Endothelial cell of umbilical vein (primary cell): ENCODE measurements around the gene FOXO1. TPM values are rescaled to one million over a fixed set of nuclear protein-coding genes. Genes with fewer than 3 reads are reported as not detected.

Experiments
- BruUV-seq: library from RNA; stranded (reverse); fragments of 400-500 nt; replicated peaks from 2 replicates; lab custom pipeline; 2021; lab: Mats Ljungman, UMichigan
- CTCF ChIA-PET: fragments of 300-600, 350-600 bp; sonication (Branson Sonifier 250); formaldehyde crosslinking; loops from one replicate; lab custom pipeline; 2021; ENCODE audit warnings: antibody characterized with exemption, inconsistent platforms; lab: Charles Lee
- POLR2A ChIA-PET: fragments of 300-600, 350-600 bp; sonication (Branson Sonifier 250); formaldehyde crosslinking; loops from one replicate; lab custom pipeline; 2021; ENCODE audit warnings: antibody characterized with exemption, inconsistent platforms; lab: Charles Lee
- DNase-seq: peaks from one replicate; pipeline ENCODE4 v3.0.0-alpha.2; 2011; ENCODE audit warnings: low read depth, low spot score
- FAIRE-seq: peaks from 2 replicates; lab custom pipeline; 2011; peaks lifted over from hg19 to GRCh38; lab: Jason Lieb, UNC
- H2AFZ ChIP-seq: 2 replicates; pipeline ENCODE4 v1.6.0; 2012; ENCODE audit warnings: low read depth, low read length, control low read depth, inconsistent platforms
- H3K27ac ChIP-seq: 2 replicates; pipeline ENCODE4 v1.5.1; 2011; ENCODE audit warnings: low read depth, mild to moderate bottlenecking, control low read depth, low read length, moderate library complexity; ENCODE audit not compliant: insufficient read depth
- H3K27me3 ChIP-seq, 2 experiments: 2 replicates each; pipeline versions ENCODE4 v1.6.0 to v1.6.1; 2011; ENCODE audit warnings: low read length in 2 of 2, mixed read lengths in 1 of 2; ENCODE audit not compliant: control insufficient read depth in 2 of 2, insufficient read depth in 2 of 2
- H3K36me3 ChIP-seq, 2 experiments: 2 replicates in 1 of 2; 3 replicates in 1 of 2; pipeline ENCODE4 v1.5.1; 2011; ENCODE audit warnings: low read length in 2 of 2, mild to moderate bottlenecking in 1 of 2, moderate library complexity in 1 of 2; ENCODE audit not compliant: control insufficient read depth in 2 of 2, insufficient read depth in 2 of 2; ENCODE audit errors: extremely low read depth in 1 of 2
- H3K4me1 ChIP-seq: 3 replicates; pipeline ENCODE4 v1.5.1; 2011; ENCODE audit warnings: mild to moderate bottlenecking, low read length; ENCODE audit not compliant: control insufficient read depth, insufficient read depth; ENCODE audit errors: extremely low read depth
- H3K4me2 ChIP-seq: 2 replicates; pipeline ENCODE4 v1.6.1; 2011; ENCODE audit warnings: low read length, control low read depth, mixed read lengths; ENCODE audit not compliant: insufficient read depth
- H3K4me3 ChIP-seq, 3 experiments: fragments of 200-600 bp in 1 of 3; sonication (generic), shearing (Covaris generic) in 1 of 3; replicated peaks in 1 of 3; 2 replicates each; pipeline ENCODE4 v1.5.1; 2011 to 2016; ENCODE audit warnings: control low read depth in 3 of 3, low read length in 3 of 3, mild to moderate bottlenecking in 2 of 3, inconsistent platforms in 1 of 3, low read depth in 1 of 3, moderate library complexity in 1 of 3; ENCODE audit not compliant: insufficient read depth in 1 of 3
- H3K79me2 ChIP-seq: 2 replicates; pipeline ENCODE4 v1.6.0; 2012; ENCODE audit warnings: low read length, inconsistent platforms; ENCODE audit not compliant: control insufficient read depth, insufficient read depth
- H3K9ac ChIP-seq: replicated peaks from 2 replicates; pipeline ENCODE3; 2011; ENCODE audit warnings: low read length, control low read depth; ENCODE audit not compliant: insufficient read depth; ENCODE audit errors: extremely low read depth
- H3K9me1 ChIP-seq: replicated peaks from 3 replicates; pipeline ENCODE4 v1.6.0; 2011; ENCODE audit warnings: mild to moderate bottlenecking, low read length; ENCODE audit not compliant: control insufficient read depth, insufficient read depth; ENCODE audit errors: extremely low read depth
- H3K9me3 ChIP-seq: replicated peaks from 2 replicates; pipeline ENCODE4 v1.5.1; 2012; ENCODE audit warnings: low read length, inconsistent platforms; ENCODE audit not compliant: control insufficient read depth, insufficient read depth
- H4K20me1 ChIP-seq: replicated peaks from 2 replicates; pipeline ENCODE3; 2011; ENCODE audit warnings: mild to moderate bottlenecking, low read length; ENCODE audit not compliant: control insufficient read depth, insufficient read depth; ENCODE audit errors: extremely low read depth
- CTCF ChIP-seq, 2 donors: IDR thresholded peaks; 1 replicate in 1 of 2; 2 replicates in 1 of 2; pipeline ENCODE4 v1.5.1; 2011; ENCODE audit warnings: low read length in 2 of 2, mild to moderate bottlenecking in 2 of 2, moderate library complexity in 2 of 2, control low read depth in 1 of 2, inconsistent platforms in 1 of 2, low read depth in 1 of 2; ENCODE audit not compliant: insufficient read depth in 1 of 2; ENCODE audit errors: extremely low read depth in 1 of 2
- EZH2 ChIP-seq: IDR thresholded peaks from 2 replicates; pipeline ENCODE4 v1.6.1; 2012; ENCODE audit warnings: borderline replicate concordance, low read depth, mild to moderate bottlenecking, moderate library complexity, low read length, inconsistent platforms; ENCODE audit not compliant: severe bottlenecking
- FOS ChIP-seq: IDR thresholded peaks from 2 replicates; pipeline ENCODE4 v1.6.1; 2011; ENCODE audit warnings: mild to moderate bottlenecking, low read length, moderate library complexity, borderline replicate concordance; ENCODE audit not compliant: insufficient read depth
- GATA2 ChIP-seq: IDR thresholded peaks from 2 replicates; pipeline ENCODE4 v1.7.0; 2011; ENCODE audit warnings: low read depth, mild to moderate bottlenecking, moderate library complexity, mixed read lengths, low read length; ENCODE audit not compliant: insufficient read length, insufficient read depth
- JUN ChIP-seq: IDR thresholded peaks from 2 replicates; pipeline ENCODE4 v1.6.1; 2011; ENCODE audit warnings: borderline replicate concordance, low read depth; ENCODE audit not compliant: insufficient read length, insufficient read depth
- MAX ChIP-seq: IDR thresholded peaks from 2 replicates; pipeline ENCODE4 v1.6.1; 2011; ENCODE audit not compliant: insufficient read depth, insufficient read length
- MYC ChIP-seq: IDR thresholded peaks from one replicate; pipeline ENCODE4 v1.6.1; 2011; ENCODE audit warnings: mild to moderate bottlenecking, low read depth, low read length
- POLR2A ChIP-seq: IDR thresholded peaks from 2 replicates; pipeline ENCODE4 v1.6.1; 2012; ENCODE audit warnings: low read depth, mild to moderate bottlenecking, control low read depth, low read length
- POLR2AphosphoS5 ChIP-seq: IDR thresholded peaks from 2 replicates; pipeline ENCODE4 v1.6.1; 2012; ENCODE audit warnings: low read depth, mild to moderate bottlenecking, control low read depth, low read length, moderate library complexity; ENCODE audit not compliant: insufficient read depth
- dilution Hi-C: fragments of 300-500 bp; cut with MboI; formaldehyde crosslinking; loops from one replicate; pipeline ENCODE4 v1.15.0; 2019; ENCODE audit warnings: low sequenced_read_pairs; ENCODE audit not compliant: extremely low pct_ligation_motif_present
- intact Hi-C: fragments of 100-400 bp; cut with micrococcal nuclease; formaldehyde crosslinking; loops from one replicate; pipeline ENCODE4 v1.10.0; 2022
- polyA plus RNA-seq, 4 experiments: library from polyadenylated mRNA; depleted of rRNA in 3 of 4; stranded (reverse) in 3 of 4; unstranded in 1 of 4; fragments of >200 nt; gene quantifications; 2 replicates each; pipeline versions ENCODE4 v1.2.1 to v1.2.3, GENCODE V29; 2011 to 2012; ENCODE audit warnings: missing spikeins in 1 of 4
- total RNA-seq: library from RNA; stranded (reverse); gene quantifications from 2 replicates; pipeline ENCODE4 v1.2.3, GENCODE V29; 2021

FOXO1 gene
- total and polyA plus RNA-seq, 2 donors (not counting 3 experiments of a cell fraction or from before 2014, with no cell fraction given): 44.7 to 48.5 TPM

GRCh38 chr13:40624986-40625385 lies 41.5 kb downstream of the FOXO1 start:
- no peak overlapping the region for H2AFZ ChIP-seq
- POLR2A ChIA-PET: no interaction called here
- H3K27ac ChIP-seq: no peak overlapping the region
- H3K9me1 ChIP-seq: no peaks in the 10 kb centered on the region
- no peak overlapping the region for H3K4me2 ChIP-seq
- peaks cover 0 to 7% of the 10 kb centered on the region in 2 experiments for H3K36me3 ChIP-seq
- no peaks in the 10 kb centered on the region for H3K4me1 ChIP-seq
- BruUV-seq: no TSS peak
- CTCF ChIA-PET: interaction anchor here (1.8 kb wide), 1 partner anchor 12 kb away, joined by 3 read pairs; no protein-coding TSS in a partner anchor
- H3K4me3 ChIP-seq: no peak overlapping the region
- no peak for TF ChIP-seq GATA2
- TF ChIP-seq POLR2AphosphoS5: no peak
- no peak for TF ChIP-seq JUN
- TF ChIP-seq MYC: no peak
- TF ChIP-seq POLR2A: no peak
- no peak for TF ChIP-seq CTCF (IDR thresholded peaks at IDR 0.05; ENCODE audit: extremely low read depth in 1 of 2, insufficient read depth in 1 of 2, low read depth in 1 of 2, low read length in 2 of 2)
- no peak for TF ChIP-seq FOS
- no peak for TF ChIP-seq MAX
- no peak for TF ChIP-seq EZH2
- H3K9me3 ChIP-seq: no peaks in the 10 kb centered on the region
- intact Hi-C loops (no loop called here), dilution Hi-C loops (no loop called here)
- H3K79me2 ChIP-seq: peaks cover 96% of the 10 kb centered on the region
- FAIRE-seq: no peak
- no peak overlapping the region for H3K9ac ChIP-seq
- no peaks in the 10 kb centered on the region for H3K27me3 ChIP-seq
- no peak for DNase-seq
- H4K20me1 ChIP-seq: peaks cover 6% of the 10 kb centered on the region
